ENCODE results near the gene EFCC1.

EFCC1 gene

DNA sequence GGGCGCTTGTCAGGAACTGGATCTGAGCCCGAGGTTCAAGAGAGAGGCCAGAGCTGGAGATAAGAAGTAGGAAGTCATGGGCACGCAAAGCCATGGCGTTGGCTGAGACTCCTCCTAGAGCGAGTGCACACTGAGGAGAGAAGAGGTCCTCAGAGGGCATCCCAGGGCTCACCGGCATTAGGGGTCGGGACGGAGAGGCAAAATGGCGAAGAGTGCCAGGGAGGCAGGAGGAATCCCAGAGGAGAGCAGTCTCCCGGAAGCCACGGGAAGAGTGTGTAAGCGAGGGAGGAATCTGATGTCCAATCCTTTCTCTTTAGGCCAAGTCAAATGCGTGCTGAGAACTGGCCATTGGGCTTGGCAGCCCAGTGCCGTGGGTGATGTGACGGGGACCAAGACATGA lies 24.0 kb downstream of the EFCC1 start:
- peak in 1 of 2 donors; percentile 48 for DNase-seq
- no peak for TF ChIP-seq CTCF (IDR thresholded peaks at IDR 0.05)
- Histone ChIP-seq H3K27me3 (peaks cover 0 to 6% of the 10 kb centered on the region in 2 donors), H3K27ac (no peak overlapping the region), H3K9me3 (no peaks in the 10 kb centered on the region), H3K4me1 (peaks cover 0 to 13% (median 10%) of the 10 kb centered on the region in 4 donors), H3K4me3 (no peak overlapping the region), H3K36me3 (no peaks in the 10 kb centered on the region)
- intact Hi-C loops (cut with DNase I; ENCODE audit: low total_unique reads) = no loop called here

- DNase-seq = peak in 1 of 2 donors; percentile 39
- peaks cover 0 to 13% (median 10%) of the 10 kb centered on the region in 4 donors for H3K4me1 ChIP-seq
- H3K36me3 ChIP-seq = no peaks in the 10 kb centered on the region
- no peak overlapping the region for H3K4me3 ChIP-seq
- intact Hi-C loops (cut with DNase I; ENCODE audit: low total_unique reads) = no loop called here
- H3K27ac ChIP-seq = no peak overlapping the region
- H3K9me3 ChIP-seq = no peaks in the 10 kb centered on the region
- H3K27me3 ChIP-seq = peaks cover 0 to 1% of the 10 kb centered on the region in 2 donors
- TF ChIP-seq CTCF (IDR thresholded peaks at IDR 0.05) = no peak
These were observed 24.8 kb downstream of the EFCC1 start for GRCh38 chr3:129025691-129026435.

DNA sequence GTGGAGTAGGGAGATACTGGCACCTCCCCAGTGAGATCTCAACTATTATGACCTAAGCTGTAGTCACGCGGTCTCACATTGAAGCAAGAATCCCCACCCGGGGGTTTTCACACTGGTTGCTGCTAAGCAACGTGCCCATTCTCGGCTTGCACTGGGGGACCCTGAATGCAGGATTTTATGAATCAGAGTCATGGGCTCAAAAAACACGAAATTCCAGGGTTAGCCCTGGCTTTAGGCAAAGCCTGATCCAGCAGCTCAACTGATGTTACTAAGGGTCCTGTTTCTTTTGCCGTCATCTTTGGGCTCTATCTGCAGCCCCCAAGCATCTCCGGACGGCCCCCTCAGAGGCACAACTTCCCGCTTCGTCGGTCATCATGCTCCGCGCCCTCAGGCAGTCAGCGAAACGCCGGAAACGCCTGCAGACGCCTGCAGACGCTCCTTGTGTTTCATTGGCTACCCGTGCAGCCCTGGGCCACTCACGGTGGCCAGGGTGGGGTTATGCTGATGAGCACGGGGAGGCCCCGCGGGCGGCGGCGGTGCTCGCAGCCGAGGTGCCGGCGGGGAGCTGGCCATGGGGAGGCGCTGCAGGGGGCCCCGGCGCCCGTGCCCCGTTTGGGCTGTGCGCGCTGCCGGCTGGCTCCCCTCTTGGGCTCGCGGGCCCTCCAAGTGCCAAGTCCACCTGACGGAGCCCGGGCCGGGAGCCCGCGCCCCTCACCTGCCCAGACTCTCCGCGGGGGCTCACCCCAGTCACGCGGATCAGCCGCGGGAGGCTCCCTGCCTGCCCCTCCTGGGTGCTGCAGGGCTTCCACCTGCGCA lies 25.8 kb downstream of the EFCC1 start:
- peaks cover 0 to 13% (median 10%) of the 10 kb centered on the region in 4 donors for H3K4me1 ChIP-seq
- no peaks in the 10 kb centered on the region for H3K27me3 ChIP-seq
- peak overlapping the region; percentile 34 to 48 for H3K27ac ChIP-seq
- intact Hi-C loops (cut with DNase I; ENCODE audit: low total_unique reads) = no loop called here
- peak; percentile 51 to 58 for TF ChIP-seq CTCF (IDR thresholded peaks at IDR 0.05)
- peak; percentile 91 to 93 for DNase-seq
- H3K36me3 ChIP-seq = no peaks in the 10 kb centered on the region
- H3K4me3 ChIP-seq = peak overlapping the region; percentile 45 to 64
- no peaks in the 10 kb centered on the region for H3K9me3 ChIP-seq

DNA sequence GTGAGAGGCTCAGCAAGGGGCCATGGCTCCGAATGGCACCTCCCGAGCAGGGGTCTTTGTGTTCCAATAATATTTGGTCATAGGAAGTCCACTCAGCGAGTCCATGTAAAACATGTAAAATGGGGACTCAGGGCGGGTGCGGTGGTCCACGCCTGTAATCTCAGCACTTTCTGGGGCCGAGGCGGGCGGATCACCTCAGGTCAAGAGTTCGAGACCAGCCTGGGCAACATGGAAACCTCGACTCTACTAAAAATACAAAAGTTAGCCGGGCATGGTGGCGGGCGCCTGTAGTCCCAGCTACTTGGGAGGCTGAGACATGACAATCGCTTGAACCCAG lies 26.4 kb downstream of the EFCC1 start:
- Histone ChIP-seq H3K4me3 (peak overlapping the region; percentile 45 to 64), H3K9me3 (no peaks in the 10 kb centered on the region), H3K27ac (peak overlapping the region in 1 of 2 donors; percentile 48), H3K36me3 (no peaks in the 10 kb centered on the region), H3K4me1 (peaks cover 0 to 13% (median 10%) of the 10 kb centered on the region in 4 donors), H3K27me3 (no peaks in the 10 kb centered on the region)
- TF ChIP-seq CTCF (IDR thresholded peaks at IDR 0.05) = no peak
- intact Hi-C loops (cut with DNase I; ENCODE audit: low total_unique reads) = no loop called here
- no peak for DNase-seq

GRCh38 chr3:129028866-129029265 lies 27.8 kb downstream of the EFCC1 start:
- Histone ChIP-seq H3K4me3 (no peak overlapping the region), H3K36me3 (no peaks in the 10 kb centered on the region), H3K4me1 (peaks cover 0 to 13% (median 10%) of the 10 kb centered on the region in 4 donors), H3K9me3 (no peaks in the 10 kb centered on the region), H3K27me3 (no peaks in the 10 kb centered on the region), H3K27ac (no peak overlapping the region)
- TF ChIP-seq CTCF (IDR thresholded peaks at IDR 0.05) = no peak
- intact Hi-C loops (cut with DNase I; ENCODE audit: low total_unique reads) = no loop called here
- DNase-seq = peak in 1 of 2 donors; percentile 31
